ENCODE results near the gene CCT4. TPM values are rescaled to one million over a fixed set of nuclear protein-coding genes. Genes with fewer than 3 reads are reported as not detected.
"Not testable (repeated sequence)": the region's sequence is repeated elsewhere in the genome, so short reads cannot be mapped to it uniquely, and the experiment has no call there.

CCT4 gene
- total RNA-seq, 2 donors from 2014 or later: 64.9 to 69.8 TPM

DNA sequence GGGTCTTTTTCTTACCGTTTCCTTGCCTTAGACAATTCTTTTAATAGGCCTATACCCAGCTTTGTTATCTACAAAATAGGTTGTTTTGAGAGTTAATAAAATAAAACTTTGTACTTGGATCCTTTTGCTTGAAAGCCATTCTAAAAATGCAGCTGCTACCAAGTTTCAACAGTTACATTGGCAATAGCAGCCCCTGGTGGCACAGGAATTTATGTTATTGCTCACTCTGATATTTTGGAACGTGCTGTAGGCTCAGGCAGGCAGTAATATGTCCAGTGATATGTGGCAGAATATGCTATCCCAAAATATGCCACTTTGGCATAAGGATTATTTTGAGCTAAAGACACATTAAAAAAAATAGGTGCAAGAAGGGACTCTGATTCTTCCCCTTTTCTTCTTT lies 10.4 kb upstream of the CCT4 start:
- no peak overlapping the region for H3K4me3 ChIP-seq
- no peaks in the 10 kb centered on the region for H3K9me3 ChIP-seq
- no peaks in the 10 kb centered on the region for H3K27me3 ChIP-seq
- TF ChIP-seq, protein P1, sequence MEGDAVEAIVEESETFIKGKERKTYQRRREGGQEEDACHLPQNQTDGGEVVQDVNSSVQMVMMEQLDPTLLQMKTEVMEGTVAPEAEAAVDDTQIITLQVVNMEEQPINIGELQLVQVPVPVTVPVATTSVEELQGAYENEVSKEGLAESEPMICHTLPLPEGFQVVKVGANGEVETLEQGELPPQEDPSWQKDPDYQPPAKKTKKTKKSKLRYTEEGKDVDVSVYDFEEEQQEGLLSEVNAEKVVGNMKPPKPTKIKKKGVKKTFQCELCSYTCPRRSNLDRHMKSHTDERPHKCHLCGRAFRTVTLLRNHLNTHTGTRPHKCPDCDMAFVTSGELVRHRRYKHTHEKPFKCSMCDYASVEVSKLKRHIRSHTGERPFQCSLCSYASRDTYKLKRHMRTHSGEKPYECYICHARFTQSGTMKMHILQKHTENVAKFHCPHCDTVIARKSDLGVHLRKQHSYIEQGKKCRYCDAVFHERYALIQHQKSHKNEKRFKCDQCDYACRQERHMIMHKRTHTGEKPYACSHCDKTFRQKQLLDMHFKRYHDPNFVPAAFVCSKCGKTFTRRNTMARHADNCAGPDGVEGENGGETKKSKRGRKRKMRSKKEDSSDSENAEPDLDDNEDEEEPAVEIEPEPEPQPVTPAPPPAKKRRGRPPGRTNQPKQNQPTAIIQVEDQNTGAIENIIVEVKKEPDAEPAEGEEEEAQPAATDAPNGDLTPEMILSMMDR (IDR thresholded peaks at IDR 0.05): peak in 1 of 2 donors; percentile 40
- H3K27ac ChIP-seq: no peak overlapping the region
- no peak for DNase-seq (ENCODE audit: low spot score)
- no peaks in the 10 kb centered on the region for H3K36me3 ChIP-seq
- H3K4me1 ChIP-seq: no peaks in the 10 kb centered on the region

DNA sequence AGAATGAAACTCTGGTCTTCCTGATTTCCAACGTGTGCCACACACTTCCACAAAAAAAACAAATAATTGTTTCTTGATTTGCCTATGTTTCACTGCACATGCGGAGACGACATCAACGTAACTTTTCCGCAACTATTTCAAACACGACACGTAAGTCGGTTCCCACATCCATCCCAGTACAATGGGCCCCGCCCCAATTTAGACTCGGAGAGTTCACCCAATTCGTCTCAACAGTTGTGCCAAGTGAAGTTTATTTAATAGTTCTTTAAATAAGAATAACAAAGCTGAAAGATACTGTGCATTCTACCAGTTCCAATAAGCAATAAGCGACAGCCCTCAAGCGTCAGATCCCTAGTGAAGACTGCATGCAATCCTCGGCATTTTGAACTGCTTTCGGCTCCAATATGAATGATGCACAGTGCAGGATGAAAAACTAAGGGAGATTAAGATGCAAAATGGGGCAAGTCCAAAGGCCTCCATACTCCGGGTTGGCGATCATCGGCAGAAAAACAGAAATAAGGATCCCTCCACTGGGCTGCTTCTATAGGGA lies 664 bp downstream of the CCT4 start:
- H3K36me3 ChIP-seq: peaks cover 22% of the 10 kb centered on the region
- peak overlapping the region; percentile 81 to 85 for H3K4me3 ChIP-seq
- H3K27me3 ChIP-seq: no peaks in the 10 kb centered on the region
- TF ChIP-seq, protein P1 (IDR thresholded peaks at IDR 0.05): no peak
- peak overlapping the region; percentile 93 to 97 for H3K27ac ChIP-seq
- H3K9me3 ChIP-seq: no peaks in the 10 kb centered on the region
- peaks cover 0 to 19% of the 10 kb centered on the region in 2 donors for H3K4me1 ChIP-seq
- DNase-seq (ENCODE audit: low spot score): no peak

DNA sequence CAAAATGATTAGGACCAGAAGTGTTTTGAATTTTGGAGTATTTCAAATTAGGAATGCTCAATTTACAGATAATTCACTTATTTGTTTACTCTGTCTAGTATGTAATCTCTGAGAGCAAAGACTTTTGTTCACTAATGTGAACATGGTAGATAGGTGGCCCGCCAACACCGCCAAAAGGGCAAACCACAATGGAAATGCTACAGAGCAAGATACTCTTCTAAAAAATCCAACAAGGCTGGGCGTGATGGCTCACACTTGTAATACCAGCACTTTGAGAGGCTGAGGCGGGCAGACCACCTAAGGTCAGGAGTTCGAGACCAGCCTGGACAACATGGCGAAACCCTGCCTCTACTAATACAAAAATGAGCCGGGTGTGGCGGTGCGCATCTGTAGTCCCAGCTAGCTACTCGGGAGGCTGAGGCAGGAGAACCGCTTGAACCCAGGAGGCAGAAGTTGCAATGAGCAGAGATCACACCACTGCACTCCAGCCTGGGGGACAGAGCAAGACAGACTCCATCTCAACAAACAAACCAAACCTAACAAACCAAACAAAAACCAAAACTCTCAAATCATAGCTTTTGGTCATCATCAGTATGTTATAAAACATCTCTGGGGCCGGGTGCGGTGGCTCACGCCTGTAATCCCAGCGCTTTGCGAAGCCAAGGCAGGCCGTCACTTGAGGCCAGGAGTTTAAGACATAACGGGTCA lies 2.4 kb downstream of the CCT4 start:
- H3K27me3 ChIP-seq: no peaks in the 10 kb centered on the region
- no peaks in the 10 kb centered on the region for H3K9me3 ChIP-seq
- no peak overlapping the region for H3K4me3 ChIP-seq
- no peak for DNase-seq (ENCODE audit: low spot score)
- no peak overlapping the region for H3K27ac ChIP-seq
- H3K4me1 ChIP-seq: peaks cover 0 to 19% of the 10 kb centered on the region in 2 donors
- peaks cover 37% of the 10 kb centered on the region for H3K36me3 ChIP-seq
- TF ChIP-seq, protein P1 (IDR thresholded peaks at IDR 0.05): no peak

DNA sequence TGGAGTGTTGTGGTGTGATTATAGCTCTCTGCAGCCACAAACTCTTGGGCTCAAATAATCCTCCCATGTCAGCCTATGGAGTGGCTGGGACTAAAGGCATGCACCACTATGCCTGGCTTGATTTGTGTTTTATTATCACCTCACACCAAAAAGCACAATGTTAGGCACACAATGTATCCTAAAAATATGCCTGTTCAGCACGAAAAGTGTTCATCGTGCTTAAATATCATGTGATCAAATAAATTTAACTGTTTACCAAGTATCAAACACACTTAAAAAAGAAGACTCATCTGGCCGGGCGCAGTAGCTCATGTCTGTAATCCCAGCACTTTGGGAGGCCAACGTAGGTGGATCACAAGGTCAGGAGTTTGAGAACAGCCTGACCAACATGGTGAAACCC lies 5.6 kb downstream of the CCT4 start:
- TF ChIP-seq, protein P1 (IDR thresholded peaks at IDR 0.05): no peak
- no peaks in the 10 kb centered on the region for H3K9me3 ChIP-seq
- peaks cover 69% of the 10 kb centered on the region for H3K36me3 ChIP-seq
- no peak overlapping the region for H3K4me3 ChIP-seq
- H3K4me1 ChIP-seq: peaks cover 0 to 19% of the 10 kb centered on the region in 2 donors
- H3K27me3 ChIP-seq: no peaks in the 10 kb centered on the region
- no peak for DNase-seq (ENCODE audit: low spot score)
- H3K27ac ChIP-seq: no peak overlapping the region

DNA sequence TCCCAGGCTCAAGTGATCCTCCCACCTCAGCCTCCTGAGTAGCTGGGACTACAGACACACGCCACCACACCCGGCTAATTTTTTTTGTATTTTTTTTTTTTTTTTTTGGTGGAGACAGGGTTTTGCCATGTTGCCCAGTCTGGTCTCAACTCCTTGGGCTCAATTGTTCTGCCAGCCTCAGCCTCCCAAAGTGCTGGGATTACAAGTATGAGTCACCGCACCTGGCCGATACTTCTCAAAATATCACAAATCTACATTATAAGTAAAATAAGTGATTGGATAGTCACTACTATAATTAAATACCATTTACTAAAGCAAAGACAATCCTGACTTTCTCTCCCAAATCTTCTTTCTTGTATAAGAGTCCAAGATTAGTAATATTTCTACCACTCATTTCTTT lies 9.1 kb downstream of the CCT4 start:
- H3K4me3 ChIP-seq; H3K4me1 ChIP-seq; H3K27me3 ChIP-seq; H3K27ac ChIP-seq; DNase-seq (ENCODE audit: low spot score); H3K9me3 ChIP-seq: not testable (repeated sequence)
- H3K36me3 ChIP-seq: peaks cover 95% of the 10 kb centered on the region

DNA sequence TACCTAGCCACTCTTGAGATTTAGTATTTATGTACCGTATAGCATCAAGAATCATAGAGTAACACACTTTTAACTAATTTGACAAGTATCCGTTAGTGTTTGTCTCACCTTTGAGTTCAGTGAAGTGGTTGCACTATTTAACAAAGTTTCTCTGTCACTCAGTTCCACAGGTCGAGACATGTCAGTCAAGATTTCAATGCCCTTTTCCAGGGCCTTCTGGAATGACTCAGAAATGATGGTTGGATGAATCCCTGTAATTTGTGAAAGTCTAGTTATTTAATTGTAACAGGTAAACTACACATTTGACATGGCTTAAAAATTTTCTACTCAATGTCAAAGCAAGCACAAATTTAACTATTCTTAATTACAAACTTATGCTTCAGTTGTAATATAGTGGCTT lies 9.7 kb downstream of the CCT4 start:
- H3K9me3 ChIP-seq: no peaks in the 10 kb centered on the region
- TF ChIP-seq, protein P1 (IDR thresholded peaks at IDR 0.05): no peak
- peaks cover 95% of the 10 kb centered on the region for H3K36me3 ChIP-seq
- H3K27me3 ChIP-seq: no peaks in the 10 kb centered on the region
- no peak for DNase-seq (ENCODE audit: low spot score)
- no peaks in the 10 kb centered on the region for H3K4me1 ChIP-seq
- no peak overlapping the region for H3K4me3 ChIP-seq
- H3K27ac ChIP-seq: no peak overlapping the region

Measured in right atrium auricular region (tissue), 2 donors.